WTC11 (cell line): ENCODE results near the gene URB1. TPM values are rescaled to one million over a fixed set of nuclear protein-coding genes. Genes with fewer than 3 reads are reported as not detected.

Experiments used
- ATAC-seq: fragments of 200-7000 bp; cut with Tn5 transposase; 2 replicates; pipeline ENCODE4 v1.10.0; 2021; ENCODE audit warnings: mild to moderate bottlenecking, moderate library complexity
- CTCF ChIA-PET: fragments of 300-600 bp; sonication (Branson Sonifier 250); formaldehyde crosslinking; loops from one replicate; lab custom pipeline; 2021; ENCODE audit warnings: antibody characterized with exemption; lab: Charles Lee
- POLR2A ChIA-PET: fragments of 350-600 bp; sonication (Branson Sonifier 250); formaldehyde crosslinking; loops from one replicate; lab custom pipeline; 2021; ENCODE audit warnings: antibody characterized with exemption; lab: Charles Lee
- DNase-seq: peaks from one replicate; pipeline ENCODE4 v3.0.0; 2021; ENCODE audit warnings: low spot score
- H3K27ac Mint-ChIP-seq: 2 replicates; pipeline ENCODE4 v1.8.0; 2021; ENCODE audit warnings: mixed read lengths
- H3K27me3 Mint-ChIP-seq: 2 replicates; pipeline ENCODE4 v1.8.0; 2021; ENCODE audit warnings: low read depth, mild to moderate bottlenecking, moderate library complexity, mixed read lengths
- H3K36me3 Mint-ChIP-seq: 2 replicates; pipeline ENCODE4 v1.8.0; 2021; ENCODE audit warnings: mixed read lengths
- H3K4me1 Mint-ChIP-seq: 2 replicates; pipeline ENCODE4 v1.8.0; 2022; ENCODE audit warnings: mixed read lengths
- H3K4me3 Mint-ChIP-seq: 2 replicates; pipeline ENCODE4 v1.8.0; 2021; ENCODE audit warnings: mild to moderate bottlenecking, moderate library complexity, mixed read lengths
- H3K9me3 Mint-ChIP-seq: 2 replicates; pipeline ENCODE4 v1.8.0; 2021; ENCODE audit warnings: mixed read lengths
- ATF2 ChIP-seq: sonication (generic); formaldehyde crosslinking; IDR thresholded peaks from 2 replicates; pipeline ENCODE4 v1.8.1; 2022; ENCODE audit warnings: low read depth, missing genetic modification reagents, borderline replicate concordance
- CBFB ChIP-seq: sonication (generic); formaldehyde crosslinking; IDR thresholded peaks from 2 replicates; pipeline ENCODE4 v1.8.1; 2022; ENCODE audit warnings: mild to moderate bottlenecking, low read depth, missing genetic modification reagents
- CREB1 ChIP-seq: sonication (generic); formaldehyde crosslinking; IDR thresholded peaks from 2 replicates; pipeline ENCODE4 v1.8.0; 2023; ENCODE audit warnings: mild to moderate bottlenecking, missing genetic modification reagents
- FOXJ3 ChIP-seq: sonication (generic); formaldehyde crosslinking; IDR thresholded peaks from 2 replicates; pipeline ENCODE4 v1.9.0; 2021; ENCODE audit warnings: missing genetic modification reagents, mild to moderate bottlenecking, borderline replicate concordance
- FOXP1 ChIP-seq: sonication (generic); formaldehyde crosslinking; IDR thresholded peaks from 2 replicates; pipeline ENCODE4 v1.8.0; 2022; ENCODE audit warnings: missing genetic modification reagents, mild to moderate bottlenecking, moderate library complexity, borderline replicate concordance
- GTF2I ChIP-seq: fragments of 250-450 bp; sonication (Bioruptor Pico); conservative IDR thresholded peaks from 2 replicates; pipeline ENCODE4 v1.4.0; 2021; ENCODE audit warnings: mild to moderate bottlenecking
- HMGA2 ChIP-seq: fragments of 250-450 bp; sonication (Bioruptor Pico); IDR thresholded peaks from 2 replicates; pipeline ENCODE4 v1.4.0; 2021; ENCODE audit warnings: mild to moderate bottlenecking, moderate library complexity
- JAZF1 ChIP-seq: fragments of 250-450 bp; sonication (Bioruptor Pico); IDR thresholded peaks from 2 replicates; pipeline ENCODE4 v1.9.0; 2021; ENCODE audit warnings: moderate library complexity, mild to moderate bottlenecking, inconsistent platforms
- MAX ChIP-seq: sonication (generic); formaldehyde crosslinking; IDR thresholded peaks from 2 replicates; pipeline ENCODE4 v1.8.0; 2022; ENCODE audit warnings: mild to moderate bottlenecking, missing genetic modification reagents
- MXD4 ChIP-seq: fragments of 250-450 bp; sonication (Bioruptor Pico); IDR thresholded peaks from 2 replicates; pipeline ENCODE4 v1.8.0; 2021; ENCODE audit warnings: mild to moderate bottlenecking, moderate library complexity, borderline replicate concordance
- NFE2L1 ChIP-seq: sonication (generic); formaldehyde crosslinking; IDR thresholded peaks from 2 replicates; pipeline ENCODE4 v1.8.1; 2023; ENCODE audit warnings: missing genetic modification reagents
- PRRX2 ChIP-seq: fragments of 250-450 bp; sonication (Bioruptor Pico); IDR thresholded peaks from 2 replicates; pipeline ENCODE4 v1.8.0; 2021; ENCODE audit warnings: mild to moderate bottlenecking
- RELA ChIP-seq: sonication (generic); formaldehyde crosslinking; IDR thresholded peaks from 2 replicates; pipeline ENCODE4 v1.8.1; 2022; ENCODE audit warnings: missing genetic modification reagents, mild to moderate bottlenecking, borderline replicate concordance
- RORB ChIP-seq: fragments of 250-450 bp; sonication (Bioruptor Pico); IDR thresholded peaks from 2 replicates; pipeline ENCODE4 v1.9.0; 2021; ENCODE audit warnings: mild to moderate bottlenecking
- TEAD4 ChIP-seq: sonication (generic); formaldehyde crosslinking; IDR thresholded peaks from 2 replicates; pipeline ENCODE4 v1.8.0; 2022; ENCODE audit warnings: mild to moderate bottlenecking, missing genetic modification reagents
- TP53 ChIP-seq: sonication (generic); formaldehyde crosslinking; IDR thresholded peaks from 2 replicates; pipeline ENCODE4 v1.8.1; 2023; ENCODE audit warnings: mild to moderate bottlenecking, missing genetic modification reagents
- ZNF138 ChIP-seq: sonication (generic); formaldehyde crosslinking; conservative IDR thresholded peaks from 2 replicates; pipeline ENCODE4 v1.8.1; 2022; ENCODE audit warnings: mild to moderate bottlenecking, moderate library complexity, missing genetic modification reagents
- ZNF281 ChIP-seq: sonication (generic); formaldehyde crosslinking; IDR thresholded peaks from 2 replicates; pipeline ENCODE4 v1.8.0; 2023; ENCODE audit warnings: mild to moderate bottlenecking, missing genetic modification reagents
- ZNF396 ChIP-seq: fragments of 250-450 bp; sonication (Bioruptor Pico); IDR thresholded peaks from 2 replicates; pipeline ENCODE4 v1.8.0; 2021; ENCODE audit warnings: mild to moderate bottlenecking, moderate library complexity, borderline replicate concordance
- ZNF416 ChIP-seq: fragments of 250-450 bp; sonication (Bioruptor Pico); IDR thresholded peaks from 2 replicates; pipeline ENCODE4 v1.9.0; 2021; ENCODE audit warnings: mild to moderate bottlenecking, inconsistent platforms
- ZNF671 ChIP-seq: fragments of 250-450 bp; sonication (Bioruptor Pico); IDR thresholded peaks from 2 replicates; pipeline ENCODE4 v1.8.0; 2021; ENCODE audit warnings: mild to moderate bottlenecking
- total RNA-seq: library from RNA; stranded (reverse); gene quantifications from 3 replicates; pipeline ENCODE4 v1.2.3, GENCODE V29; 2021
- TF ChIP-seq, protein P1 (sequence below): sonication (generic); formaldehyde crosslinking; IDR thresholded peaks from 2 replicates; pipeline ENCODE4 v1.8.0; 2023; ENCODE audit warnings: missing genetic modification reagents, mild to moderate bottlenecking, borderline replicate concordance

Gene URB1
- total RNA-seq, 1 experiment from 2014 or later: 38.7 TPM

DNA sequence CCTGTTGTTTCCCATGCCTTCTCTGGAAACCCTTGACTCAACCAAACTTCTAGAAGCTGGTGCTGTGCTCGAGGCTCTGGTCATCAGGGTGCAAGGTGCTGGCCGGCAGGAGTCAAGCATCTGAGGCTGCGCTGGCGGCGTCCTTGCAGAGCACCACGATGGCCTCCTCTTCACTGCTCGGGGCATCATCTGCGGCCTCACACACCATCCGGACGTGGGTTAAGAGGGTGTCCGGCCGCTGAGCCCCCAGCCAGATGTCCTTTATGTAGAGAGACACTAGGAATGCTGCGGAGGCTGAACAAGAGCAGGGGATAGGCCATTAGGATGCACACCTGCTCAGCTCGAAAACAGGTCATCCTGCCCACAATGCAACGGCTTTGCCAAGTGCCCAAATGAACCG is 78.0 kb downstream of the URB1 start:
- CTCF ChIA-PET: interaction anchor here (1.1 kb wide), 1 partner anchor 9 kb away, joined by 3 read pairs; no protein-coding TSS in a partner anchor
- peaks cover 51% of the 10 kb centered on the region for H3K36me3 Mint-ChIP-seq
- POLR2A ChIA-PET: no interaction called here

DNA sequence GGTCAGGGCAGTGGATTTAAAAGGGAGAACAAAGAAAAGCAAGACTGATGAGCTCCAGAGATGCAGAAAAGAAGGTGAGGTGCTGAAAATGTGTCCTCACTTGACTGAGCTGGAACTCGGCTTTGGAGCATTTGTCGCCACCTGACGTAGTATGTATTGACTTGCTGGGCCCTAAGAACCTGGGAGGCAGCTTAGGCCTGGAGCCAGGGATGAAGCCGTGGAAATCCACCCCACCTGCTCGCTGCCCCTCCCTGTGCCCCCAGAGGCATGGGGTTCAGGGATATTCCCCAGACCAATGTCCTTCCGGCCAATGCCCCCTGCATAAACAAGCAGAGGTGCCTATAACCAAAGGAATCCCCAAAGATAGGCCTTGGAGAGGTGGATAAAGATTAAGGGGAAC is 79.8 kb downstream of the URB1 start:
- ChIA-PET POLR2A (no interaction called here), CTCF (interaction anchor here (0.7 to 0.8 kb wide), 2 partner anchors 265 to 447 kb away, joined by 3 read pairs; no protein-coding TSS in a partner anchor)
- TF ChIP-seq RELA (no peak), FOXP1 (no peak), ZNF281 (CRISPR knock-in tag) (no peak), CBFB (CRISPR knock-in tag) (no peak), ZNF396 (CRISPR knock-in tag) (no peak), NFE2L1 (CRISPR knock-in tag) (no peak), ZNF416 (no peak), GTF2I (CRISPR knock-in tag) (no peak), FOXJ3 (CRISPR knock-in tag) (no peak)
- Mint-ChIP-seq H3K27me3 (no peaks in the 10 kb centered on the region), H3K27ac (no peak overlapping the region; the same call in 1 of the 2 replicates), H3K4me3 (no peak overlapping the region), H3K9me3 (no peaks in the 10 kb centered on the region), H3K4me1 (no peaks in the 10 kb centered on the region), H3K36me3 (peaks cover 41% of the 10 kb centered on the region)
- DNase-seq (no peak), ATAC-seq (no peak)

More for the DNA sequence above, 78.0 kb downstream of the URB1 start:
- TF ChIP-seq HMGA2 (CRISPR knock-in tag) (no peak), PRRX2 (CRISPR knock-in tag) (no peak), ZNF138 (no peak), RORB (CRISPR knock-in tag) (no peak), GTF2I (CRISPR knock-in tag) (no peak), ATF2 (CRISPR knock-in tag) (no peak), TP53 (no peak), CREB1 (CRISPR knock-in tag) (no peak), ZNF671 (CRISPR knock-in tag) (no peak), JAZF1 (no peak), TEAD4 (CRISPR knock-in tag) (no peak), MAX (CRISPR knock-in tag) (no peak), MXD4 (CRISPR knock-in tag) (no peak)
- TF ChIP-seq, protein P1, sequence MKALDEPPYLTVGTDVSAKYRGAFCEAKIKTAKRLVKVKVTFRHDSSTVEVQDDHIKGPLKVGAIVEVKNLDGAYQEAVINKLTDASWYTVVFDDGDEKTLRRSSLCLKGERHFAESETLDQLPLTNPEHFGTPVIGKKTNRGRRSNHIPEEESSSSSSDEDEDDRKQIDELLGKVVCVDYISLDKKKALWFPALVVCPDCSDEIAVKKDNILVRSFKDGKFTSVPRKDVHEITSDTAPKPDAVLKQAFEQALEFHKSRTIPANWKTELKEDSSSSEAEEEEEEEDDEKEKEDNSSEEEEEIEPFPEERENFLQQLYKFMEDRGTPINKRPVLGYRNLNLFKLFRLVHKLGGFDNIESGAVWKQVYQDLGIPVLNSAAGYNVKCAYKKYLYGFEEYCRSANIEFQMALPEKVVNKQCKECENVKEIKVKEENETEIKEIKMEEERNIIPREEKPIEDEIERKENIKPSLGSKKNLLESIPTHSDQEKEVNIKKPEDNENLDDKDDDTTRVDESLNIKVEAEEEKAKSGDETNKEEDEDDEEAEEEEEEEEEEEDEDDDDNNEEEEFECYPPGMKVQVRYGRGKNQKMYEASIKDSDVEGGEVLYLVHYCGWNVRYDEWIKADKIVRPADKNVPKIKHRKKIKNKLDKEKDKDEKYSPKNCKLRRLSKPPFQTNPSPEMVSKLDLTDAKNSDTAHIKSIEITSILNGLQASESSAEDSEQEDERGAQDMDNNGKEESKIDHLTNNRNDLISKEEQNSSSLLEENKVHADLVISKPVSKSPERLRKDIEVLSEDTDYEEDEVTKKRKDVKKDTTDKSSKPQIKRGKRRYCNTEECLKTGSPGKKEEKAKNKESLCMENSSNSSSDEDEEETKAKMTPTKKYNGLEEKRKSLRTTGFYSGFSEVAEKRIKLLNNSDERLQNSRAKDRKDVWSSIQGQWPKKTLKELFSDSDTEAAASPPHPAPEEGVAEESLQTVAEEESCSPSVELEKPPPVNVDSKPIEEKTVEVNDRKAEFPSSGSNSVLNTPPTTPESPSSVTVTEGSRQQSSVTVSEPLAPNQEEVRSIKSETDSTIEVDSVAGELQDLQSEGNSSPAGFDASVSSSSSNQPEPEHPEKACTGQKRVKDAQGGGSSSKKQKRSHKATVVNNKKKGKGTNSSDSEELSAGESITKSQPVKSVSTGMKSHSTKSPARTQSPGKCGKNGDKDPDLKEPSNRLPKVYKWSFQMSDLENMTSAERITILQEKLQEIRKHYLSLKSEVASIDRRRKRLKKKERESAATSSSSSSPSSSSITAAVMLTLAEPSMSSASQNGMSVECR (CRISPR knock-in tag): no peak
- Mint-ChIP-seq H3K9me3 (no peaks in the 10 kb centered on the region), H3K4me3 (no peak overlapping the region), H3K27ac (no peak overlapping the region), H3K27me3 (no peaks in the 10 kb centered on the region), H3K4me1 (no peaks in the 10 kb centered on the region)
- no peak for DNase-seq
- no peak for ATAC-seq
